HEK293 (cell line): ENCODE measurements around the gene ADRA1B.

ENCODE experiments used
- CTCF ChIP-seq: fragments of 450-650 bp; formaldehyde crosslinking; IDR thresholded peaks from 2 replicates; pipeline ENCODE4 v1.5.1; 2016; ENCODE audit warnings: missing biosample characterization, missing genetic modification characterization
- PATZ1 ChIP-seq: fragments of 450-650 bp; formaldehyde crosslinking; IDR thresholded peaks from 2 replicates; pipeline ENCODE4 v1.5.1; 2016; ENCODE audit warnings: missing biosample characterization, missing genetic modification characterization
- PBX3 ChIP-seq: sonication (generic); formaldehyde crosslinking; IDR thresholded peaks from 2 replicates; pipeline ENCODE4 v1.8.1; 2022; ENCODE audit warnings: mild to moderate bottlenecking, moderate library complexity, missing genetic modification reagents
- ZNF121 ChIP-seq: fragments of 450-650 bp; formaldehyde crosslinking; IDR thresholded peaks from 2 replicates; pipeline ENCODE4 v1.5.1; 2016; ENCODE audit warnings: missing biosample characterization, missing genetic modification characterization
- ZNF274 ChIP-seq, 2 experiments: fragments of 200-500 bp in 1 of 2; fragments of 450-650 bp in 1 of 2; sonication (Bioruptor generic) in 1 of 2; formaldehyde crosslinking in 1 of 2; IDR thresholded peaks; 2 replicates each; pipeline versions ENCODE4 v1.5.1 to v1.6.1; 2014 to 2016; ENCODE audit warnings: borderline replicate concordance in 1 of 2, inconsistent platforms in 1 of 2, low read length in 1 of 2, missing biosample characterization in 1 of 2, missing genetic modification characterization in 1 of 2
- ZNF433 ChIP-seq: fragments of 450-650 bp; formaldehyde crosslinking; IDR thresholded peaks from 2 replicates; pipeline ENCODE4 v1.5.1; 2016; ENCODE audit warnings: missing biosample characterization, missing genetic modification characterization, low read depth
- ZNF513 ChIP-seq: fragments of 450-650 bp; IDR thresholded peaks from 2 replicates; pipeline ENCODE4 v1.5.1; 2018; ENCODE audit warnings: missing biosample characterization, missing genetic modification characterization
- ZNF660 ChIP-seq: fragments of 450-650 bp; IDR thresholded peaks from 2 replicates; pipeline ENCODE4 v1.5.1; 2018; ENCODE audit warnings: missing biosample characterization, mild to moderate bottlenecking, missing genetic modification characterization
- ZNF792 ChIP-seq: fragments of 450-650 bp; formaldehyde crosslinking; IDR thresholded peaks from 2 replicates; pipeline ENCODE4 v1.5.1; 2016; ENCODE audit warnings: missing biosample characterization, missing genetic modification characterization

GRCh38 chr5:159891371-159891770 is 24.9 kb upstream of the ADRA1B start:
- TF ChIP-seq CTCF (tag by site-specific recombination): no peak
- no peak for TF ChIP-seq ZNF513 (tag by site-specific recombination)
- no peak for TF ChIP-seq ZNF660 (tag by site-specific recombination)
- TF ChIP-seq ZNF274 (IDR thresholded peaks at IDR 0.05; ENCODE audit: low read length): no peak
- TF ChIP-seq ZNF274 (tag by site-specific recombination; IDR thresholded peaks at IDR 0.05; ENCODE audit: borderline replicate concordance): no peak
- TF ChIP-seq ZNF433 (tag by site-specific recombination): no peak
- TF ChIP-seq ZNF121 (tag by site-specific recombination): no peak
- TF ChIP-seq PBX3: no peak
- no peak for TF ChIP-seq PATZ1 (tag by site-specific recombination)
- TF ChIP-seq ZNF792 (tag by site-specific recombination): no peak
